MM.1S (cell line): ENCODE results near the gene PTPRD.

ENCODE experiments used
- DNase-seq: peaks from one replicate; pipeline ENCODE4 v3.0.0-alpha.2; 2015
- H2AFZ ChIP-seq: fragments of 300-600 bp; sonication (generic); 2 replicates; pipeline ENCODE4 v1.6.0; 2016; ENCODE audit warnings: antibody characterized with exemption, low read length
- H3F3A ChIP-seq: fragments of 300-600 bp; sonication (generic); 2 replicates; pipeline ENCODE4 v1.6.1; 2016; ENCODE audit warnings: mild to moderate bottlenecking, antibody characterized with exemption, low read length, moderate library complexity, mixed read lengths; ENCODE audit not compliant: insufficient read depth
- H3K27ac ChIP-seq: fragments of 300-600 bp; sonication (generic); 2 replicates; pipeline ENCODE4 v1.5.1; 2016; ENCODE audit warnings: mild to moderate bottlenecking, low read length
- H3K27me3 ChIP-seq: fragments of 300-600 bp; sonication (generic); replicated peaks from 2 replicates; pipeline ENCODE4 v1.6.0; 2016; ENCODE audit warnings: low read length; ENCODE audit not compliant: insufficient read depth
- H3K36me3 ChIP-seq: fragments of 300-600 bp; sonication (generic); replicated peaks from 2 replicates; pipeline ENCODE4 v1.6.1; 2016; ENCODE audit warnings: mild to moderate bottlenecking, low read length, mixed read lengths; ENCODE audit not compliant: insufficient read depth
- H3K4me1 ChIP-seq: fragments of 300-600 bp; sonication (generic); 2 replicates; pipeline ENCODE4 v1.6.1; 2016; ENCODE audit warnings: low read length, mixed read lengths
- H3K4me2 ChIP-seq: fragments of 300-600 bp; sonication (generic); 2 replicates; pipeline ENCODE4 v1.6.0; 2016; ENCODE audit warnings: low read depth, low read length
- H3K4me3 ChIP-seq: fragments of 300-600 bp; sonication (generic); 2 replicates; pipeline ENCODE4 v1.5.1; 2016; ENCODE audit warnings: low read length, mixed read lengths
- H3K79me2 ChIP-seq: fragments of 300-600 bp; sonication (generic); 2 replicates; pipeline ENCODE4 v1.6.1; 2016; ENCODE audit warnings: mixed run types, low read length, mixed read lengths
- H3K9ac ChIP-seq: fragments of 300-600 bp; sonication (generic); 2 replicates; pipeline ENCODE4 v1.6.1; 2016; ENCODE audit warnings: low read length, mixed read lengths
- H3K9me2 ChIP-seq: fragments of 300-600 bp; sonication (generic); replicated peaks from 2 replicates; pipeline ENCODE4 v1.6.1; 2016; ENCODE audit warnings: mild to moderate bottlenecking, low read length, mixed read lengths; ENCODE audit not compliant: insufficient read depth
- H3K9me3 ChIP-seq: fragments of 300-600 bp; sonication (generic); replicated peaks from 2 replicates; pipeline ENCODE4 v1.6.1; 2016; ENCODE audit warnings: mild to moderate bottlenecking, low read length, mixed read lengths; ENCODE audit not compliant: insufficient read depth
- H4K20me1 ChIP-seq: fragments of 300-600 bp; sonication (generic); 2 replicates; pipeline ENCODE4 v1.6.1; 2016; ENCODE audit warnings: mild to moderate bottlenecking, low read length, moderate library complexity, mixed read lengths; ENCODE audit not compliant: insufficient read depth
- CTCF ChIP-seq: fragments of 300-600 bp; sonication (generic); IDR thresholded peaks from 2 replicates; pipeline ENCODE4 v1.5.1; 2016; ENCODE audit warnings: antibody characterized with exemption, low read length, mixed read lengths
- EZH2 ChIP-seq: fragments of 300-600 bp; sonication (generic); optimal IDR thresholded peaks from 2 replicates; pipeline ENCODE3; 2017; ENCODE audit warnings: low read depth, mild to moderate bottlenecking, antibody characterized with exemption, low read length, mixed read lengths
- EZH2phosphoT487 ChIP-seq: fragments of 300-600 bp; sonication (generic); IDR thresholded peaks from 2 replicates; pipeline ENCODE4 v1.6.1; 2018; ENCODE audit warnings: antibody characterized with exemption, low read length

Gene PTPRD

DNA sequence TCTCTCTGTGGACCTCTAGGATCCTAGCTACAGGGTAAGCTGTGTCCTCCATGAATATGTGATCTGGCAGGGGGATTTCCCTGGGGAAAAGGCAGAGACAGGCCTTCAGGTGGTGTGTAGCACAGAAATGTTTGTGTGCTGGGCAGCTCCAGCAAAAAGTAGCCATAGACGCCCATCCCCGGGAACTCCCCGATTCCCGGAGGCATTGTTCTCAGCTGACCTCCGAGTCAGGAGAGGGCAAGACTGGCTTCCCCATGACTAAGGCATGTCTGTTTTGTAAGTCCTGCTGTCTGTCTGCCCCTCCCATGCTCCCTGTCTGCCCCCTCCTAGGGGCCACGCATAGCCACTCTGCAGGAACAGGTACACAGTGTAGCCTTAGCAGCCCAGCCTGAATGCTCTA is 834.5 kb downstream of the PTPRD start:
- H3K9me3 ChIP-seq: no peaks in the 10 kb centered on the region
- no peaks in the 10 kb centered on the region for H3K36me3 ChIP-seq
- H3K4me1 ChIP-seq: no peaks in the 10 kb centered on the region
- H3K79me2 ChIP-seq: no peaks in the 10 kb centered on the region
- no peak overlapping the region for H3K9ac ChIP-seq
- H3K27ac ChIP-seq: no peak overlapping the region
- H2AFZ ChIP-seq: no peak overlapping the region
- H4K20me1 ChIP-seq: no peaks in the 10 kb centered on the region
- no peaks in the 10 kb centered on the region for H3K27me3 ChIP-seq
- TF ChIP-seq CTCF (no peak), EZH2phosphoT487 (no peak), EZH2 (no peak)
- H3K9me2 ChIP-seq: no peaks in the 10 kb centered on the region
- DNase-seq: no peak
- H3K4me2 ChIP-seq: no peak overlapping the region
- H3K4me3 ChIP-seq: no peak overlapping the region
- H3F3A ChIP-seq: no peaks in the 10 kb centered on the region

DNA sequence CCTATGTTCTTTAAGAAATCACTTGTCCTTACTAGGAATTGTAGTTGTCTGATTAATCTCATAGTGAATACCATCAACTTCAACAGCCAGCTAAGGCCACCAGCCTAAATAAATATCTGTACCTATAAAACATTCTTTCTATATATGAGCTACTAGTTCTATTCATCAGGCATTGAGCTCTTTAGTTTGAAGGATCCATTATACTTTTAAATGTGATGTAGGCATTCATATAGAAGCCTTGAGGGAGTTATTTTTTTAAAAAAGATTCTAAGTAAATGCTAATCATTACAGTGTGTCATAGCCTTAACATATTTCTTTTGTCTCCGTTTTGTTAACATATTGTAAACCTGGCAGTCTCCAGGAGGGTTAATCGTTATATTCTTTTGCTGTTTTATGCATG is 838.3 kb downstream of the PTPRD start:
- Histone ChIP-seq H3K4me1 (no peaks in the 10 kb centered on the region), H3K36me3 (no peaks in the 10 kb centered on the region), H3K27me3 (no peaks in the 10 kb centered on the region), H3F3A (no peaks in the 10 kb centered on the region), H3K4me3 (no peak overlapping the region), H3K9me3 (no peaks in the 10 kb centered on the region), H4K20me1 (no peaks in the 10 kb centered on the region), H3K4me2 (no peak overlapping the region), H3K27ac (no peak overlapping the region), H3K9me2 (no peaks in the 10 kb centered on the region), H3K9ac (no peak overlapping the region), H3K79me2 (no peaks in the 10 kb centered on the region), H2AFZ (no peak overlapping the region)
- DNase-seq: no peak
- TF ChIP-seq CTCF: no peak
- TF ChIP-seq EZH2: no peak
- no peak for TF ChIP-seq EZH2phosphoT487

- no peak overlapping the region for H3K9ac ChIP-seq
- H3K4me2 ChIP-seq: no peak overlapping the region
- DNase-seq: no peak
- no peaks in the 10 kb centered on the region for H3K79me2 ChIP-seq
- H3K36me3 ChIP-seq: no peaks in the 10 kb centered on the region
- no peaks in the 10 kb centered on the region for H4K20me1 ChIP-seq
- no peak overlapping the region for H3K27ac ChIP-seq
- TF ChIP-seq EZH2phosphoT487 (no peak), CTCF (no peak), EZH2 (no peak)
- H3K4me1 ChIP-seq: no peaks in the 10 kb centered on the region
- no peaks in the 10 kb centered on the region for H3K27me3 ChIP-seq
- no peaks in the 10 kb centered on the region; the same call in 1 of the 2 replicates for H3K9me3 ChIP-seq
- no peaks in the 10 kb centered on the region for H3F3A ChIP-seq
- no peak overlapping the region for H2AFZ ChIP-seq
- H3K9me2 ChIP-seq: no peaks in the 10 kb centered on the region
- H3K4me3 ChIP-seq: no peak overlapping the region
These were observed 841.5 kb downstream of the PTPRD start for GRCh38 chr9:9771314-9771713.
